ENCODE data around the gene NCK2. TPM values are rescaled to one million over a fixed set of nuclear protein-coding genes. Genes with fewer than 3 reads are reported as not detected.

Gene NCK2
- total and polyA plus RNA-seq, 2 of the 4 experiments (the other 2 are of a cell fraction) = 15.8 to 22.2 TPM

DNA sequence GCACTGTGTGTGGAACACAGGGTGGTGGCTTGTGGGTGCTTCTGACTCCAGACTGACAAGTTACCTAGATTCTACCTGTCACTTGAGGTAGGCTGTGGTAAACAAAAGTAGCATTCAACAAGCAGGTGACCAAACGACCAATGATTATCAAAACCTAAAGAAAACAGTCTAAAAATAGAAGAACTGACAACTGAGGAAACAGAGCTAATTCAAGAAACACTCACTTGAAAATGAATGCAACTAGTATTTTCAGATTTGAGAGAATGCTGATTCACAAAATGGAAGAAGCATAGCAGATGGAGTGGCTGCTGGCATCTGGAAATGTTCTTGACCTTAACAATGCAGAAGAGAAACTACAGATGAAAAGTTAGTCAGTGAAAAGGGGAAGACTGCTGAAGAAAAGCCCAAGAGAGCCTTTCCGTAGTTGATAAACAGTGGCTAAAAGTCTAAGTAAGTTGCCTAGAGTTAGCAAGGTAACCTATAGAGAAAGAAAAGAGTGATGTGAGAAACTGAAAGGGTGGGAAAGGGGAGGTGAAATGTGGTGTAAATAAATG lies 170.4 kb downstream of the NCK2 start:
- H2AK9ac ChIP-seq (replicated peaks; ENCODE audit: low read depth, low read length, poor library complexity) = no peak overlapping the region
- intact Hi-C loops (cut with micrococcal nuclease) (no loop called here), dilution Hi-C loops (cut with HindIII; ENCODE audit: low sequenced_read_pairs, unreplicated experiment) (no loop called here), in situ Hi-C loops (cut with MboI; ENCODE audit: low sequenced_read_pairs) (no loop called here)
- TF ChIP-seq RFX5 (IDR thresholded peaks at IDR 0.05; ENCODE audit: low read depth, low read length) (no peak), CTCF (conservative IDR thresholded peaks at IDR 0.05; ENCODE audit: low read depth, low read length) (no peak), MAFK (IDR thresholded peaks at IDR 0.05; ENCODE audit: low read depth, low read length) (no peak), BHLHE40 (IDR thresholded peaks at IDR 0.05; ENCODE audit: low read depth, low read length) (no peak), NFE2L2 (IDR thresholded peaks at IDR 0.05; ENCODE audit: low read depth, low read length) (no peak), RCOR1 (IDR thresholded peaks at IDR 0.05; ENCODE audit: insufficient replicate concordance, low read length) (no peak), POLR2A (IDR thresholded peaks at IDR 0.05; ENCODE audit: low read depth, low read length) (no peak), RAD21 (IDR thresholded peaks at IDR 0.05; ENCODE audit: low read length) (no peak), CHD1 (IDR thresholded peaks at IDR 0.05; ENCODE audit: low read depth, low read length) (no peak), CEBPB (IDR thresholded peaks at IDR 0.05; ENCODE audit: low read depth, low read length) (no peak), ELK1 (IDR thresholded peaks at IDR 0.05; ENCODE audit: borderline replicate concordance, low read depth, low read length) (no peak), FOS (IDR thresholded peaks at IDR 0.05; ENCODE audit: low read depth, low read length) (no peak), MAZ (IDR thresholded peaks at IDR 0.05; ENCODE audit: borderline replicate concordance, low read depth, low read length) (no peak), SMC3 (IDR thresholded peaks at IDR 0.05; ENCODE audit: low read depth, low read length) (no peak), MXI1 (IDR thresholded peaks at IDR 0.05; ENCODE audit: borderline replicate concordance, low read depth, low read length) (no peak)
- TF ChIP-seq, protein P1, sequence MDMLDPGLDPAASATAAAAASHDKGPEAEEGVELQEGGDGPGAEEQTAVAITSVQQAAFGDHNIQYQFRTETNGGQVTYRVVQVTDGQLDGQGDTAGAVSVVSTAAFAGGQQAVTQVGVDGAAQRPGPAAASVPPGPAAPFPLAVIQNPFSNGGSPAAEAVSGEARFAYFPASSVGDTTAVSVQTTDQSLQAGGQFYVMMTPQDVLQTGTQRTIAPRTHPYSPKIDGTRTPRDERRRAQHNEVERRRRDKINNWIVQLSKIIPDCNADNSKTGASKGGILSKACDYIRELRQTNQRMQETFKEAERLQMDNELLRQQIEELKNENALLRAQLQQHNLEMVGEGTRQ (IDR thresholded peaks at IDR 0.05; ENCODE audit: low read depth, low read length) = no peak
- no peak overlapping the region for H4K8ac ChIP-seq (ENCODE audit: low read depth in 2 of 2, low read length in 2 of 2)
- H4K91ac ChIP-seq (ENCODE audit: insufficient read depth, low read depth, low read length) = no peak overlapping the region
- H3K4me1 ChIP-seq (ENCODE audit: control insufficient read depth, insufficient read depth, low read length) = no peaks in the 10 kb centered on the region
- H3K27me3 ChIP-seq (ENCODE audit: control insufficient read depth, insufficient read depth, low read length) = peaks cover 2% of the 10 kb centered on the region; the same call in 1 of the 2 replicates
- CTCF ChIA-PET = no interaction called here
- BruUV-seq (replicated peaks) = no TSS peak
- no peak overlapping the region for H2AFZ ChIP-seq (replicated peaks; ENCODE audit: low read length, poor library complexity)
- H3K18ac ChIP-seq (ENCODE audit: low read depth, low read length) = no peak overlapping the region
- no peak overlapping the region for H3K27ac ChIP-seq (ENCODE audit: insufficient read depth, low read length)
- no peaks in the 10 kb centered on the region for H3K9me1 ChIP-seq (ENCODE audit: insufficient read depth, low read length)
- no peak overlapping the region for H3K9ac ChIP-seq (ENCODE audit: low read depth, low read length)
- H3K23ac ChIP-seq (ENCODE audit: low read depth, low read length) = no peak overlapping the region
- no CpG with 5 or more reads among the region's 2 CpGs for WGBS, 2 experiments (ENCODE audit: extremely low coverage in 2 of 2, insufficient read length in 1 of 2)
- POLR2A ChIA-PET (ENCODE audit: unreplicated experiment) = no interaction called here
- ATAC-seq (ENCODE audit: low read depth) (no peak), DNase-seq (no peak)
- no peak overlapping the region for H2BK5ac ChIP-seq (ENCODE audit: low read depth, low read length, poor library complexity, severe bottlenecking)
- no peak overlapping the region for H3K4ac ChIP-seq (ENCODE audit: low read depth, low read length)
- H3K4me3 ChIP-seq (ENCODE audit: insufficient read depth, low read depth, low read length) = no peak overlapping the region
- H3K79me1 ChIP-seq (ENCODE audit: low read depth in 1 of 2, low read length in 2 of 2) = no peaks in the 10 kb centered on the region
- H2BK20ac ChIP-seq (ENCODE audit: low read depth, low read length) = no peak overlapping the region
- no peak overlapping the region for H3K56ac ChIP-seq (ENCODE audit: extremely low read depth, insufficient read depth, low read length)
- H3K36me3 ChIP-seq (ENCODE audit: control insufficient read depth, insufficient read depth, low read length) = no peaks in the 10 kb centered on the region
- H2AK5ac ChIP-seq (ENCODE audit: low read depth, low read length) = no peak overlapping the region
- H4K20me1 ChIP-seq (ENCODE audit: insufficient read depth, low read length) = no peaks in the 10 kb centered on the region
- H3K14ac ChIP-seq (replicated peaks; ENCODE audit: low read depth, low read length) = no peak overlapping the region
- H3K4me2 ChIP-seq (ENCODE audit: low read depth, low read length) = no peak overlapping the region
- peaks cover 8% of the 10 kb centered on the region for H3K9me3 ChIP-seq (ENCODE audit: control insufficient read depth, insufficient read depth, low read length)
- H2BK15ac ChIP-seq (ENCODE audit: low read depth, low read length) = no peak overlapping the region
- H2BK120ac ChIP-seq (ENCODE audit: low read depth, low read length) = no peak overlapping the region
- no peak overlapping the region for H4K5ac ChIP-seq (ENCODE audit: low read depth, low read length)

Measured in IMR-90 (cell line).